Measurements from ENCODE around the gene MINDY2. TPM values are rescaled to one million over a fixed set of nuclear protein-coding genes. Genes with fewer than 3 reads are reported as not detected.

Gene MINDY2
- total RNA-seq, 4 donors from 2014 or later, result 13.4 to 21.7 (median 18.4) TPM

GRCh38 chr15:58880320-58880719 lies 109.2 kb downstream of the MINDY2 start:
- TF ChIP-seq CTCF (IDR thresholded peaks at IDR 0.05; ENCODE audit: low read depth), result no peak

GRCh38 chr15:58882243-58882642 lies 111.1 kb downstream of the MINDY2 start:
- no peak for TF ChIP-seq CTCF (IDR thresholded peaks at IDR 0.05; ENCODE audit: low read depth)

- TF ChIP-seq CTCF (IDR thresholded peaks at IDR 0.05; ENCODE audit: low read depth), result no peak
Measured at GRCh38 chr15:58886921-58887320, 115.8 kb downstream of the MINDY2 start.

GRCh38 chr15:58889363-58889762 lies 118.3 kb downstream of the MINDY2 start:
- no peak for TF ChIP-seq CTCF (IDR thresholded peaks at IDR 0.05; ENCODE audit: low read depth)

GRCh38 chr15:58898150-58898680 lies 127.1 kb downstream of the MINDY2 start:
- TF ChIP-seq CTCF (IDR thresholded peaks at IDR 0.05; ENCODE audit: low read depth), result no peak

- no peak for TF ChIP-seq CTCF (IDR thresholded peaks at IDR 0.05; ENCODE audit: low read depth)
Measured at GRCh38 chr15:58900631-58901030, 129.5 kb downstream of the MINDY2 start.

- TF ChIP-seq CTCF (IDR thresholded peaks at IDR 0.05; ENCODE audit: low read depth), result no peak
Measured at GRCh38 chr15:58908550-58909309, 137.6 kb downstream of the MINDY2 start.
